Measurements from ENCODE around the gene MED13L. TPM values are rescaled to one million over a fixed set of nuclear protein-coding genes. Genes with fewer than 3 reads are reported as not detected.
"Not testable (repeated sequence)": the region's sequence is repeated elsewhere in the genome, so short reads cannot be mapped to it uniquely, and the experiment has no call there.

Gene MED13L
- polyA plus RNA-seq, 10 donors: 43.0 to 60.2 (median 47.3) TPM

DNA sequence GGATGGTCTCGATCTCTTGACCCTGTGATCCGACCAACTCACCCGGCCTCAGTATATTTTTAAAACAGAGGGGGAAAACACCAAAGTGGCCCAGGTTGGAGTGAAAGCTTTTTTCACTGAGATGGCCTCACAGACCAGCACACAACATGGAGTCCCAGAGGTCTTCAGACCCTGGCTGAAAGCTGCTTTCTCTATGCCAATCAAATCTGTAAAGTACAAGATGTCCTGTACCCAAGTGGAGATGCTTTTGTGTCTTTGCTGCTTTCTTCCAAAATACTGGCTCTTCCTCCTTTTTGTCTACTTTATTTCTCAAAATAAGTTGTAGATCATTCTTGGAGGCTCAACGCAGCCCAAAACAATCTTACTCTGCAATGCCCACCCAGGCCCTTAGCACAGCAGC lies 214.8 kb downstream of the MED13L start:
- DNase-seq: no peak

DNA sequence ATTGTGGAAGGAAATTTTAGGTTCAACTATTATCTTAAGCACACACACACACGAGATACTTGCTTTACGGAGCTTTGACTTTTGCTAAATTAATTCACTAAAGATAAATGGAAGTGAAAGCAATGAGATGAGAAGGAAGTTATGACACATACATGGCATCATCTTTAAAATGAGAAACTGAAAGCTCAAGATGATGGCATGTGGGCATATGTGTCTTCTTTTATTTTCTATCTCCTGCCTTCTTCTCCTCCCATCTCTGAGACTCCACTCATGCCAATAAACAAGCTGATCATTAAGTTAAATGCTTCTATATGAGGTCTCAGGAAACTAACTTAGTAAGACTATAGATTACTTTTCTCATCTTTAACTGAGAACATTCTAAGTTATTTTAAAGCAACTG lies 216.7 kb downstream of the MED13L start:
- no peak for DNase-seq

GRCh38 chr12:116059904-116060303 lies 217.6 kb downstream of the MED13L start:
- no peak for DNase-seq

- no peak for DNase-seq
Measured at GRCh38 chr12:116058574-116058973, 218.9 kb downstream of the MED13L start.

DNA sequence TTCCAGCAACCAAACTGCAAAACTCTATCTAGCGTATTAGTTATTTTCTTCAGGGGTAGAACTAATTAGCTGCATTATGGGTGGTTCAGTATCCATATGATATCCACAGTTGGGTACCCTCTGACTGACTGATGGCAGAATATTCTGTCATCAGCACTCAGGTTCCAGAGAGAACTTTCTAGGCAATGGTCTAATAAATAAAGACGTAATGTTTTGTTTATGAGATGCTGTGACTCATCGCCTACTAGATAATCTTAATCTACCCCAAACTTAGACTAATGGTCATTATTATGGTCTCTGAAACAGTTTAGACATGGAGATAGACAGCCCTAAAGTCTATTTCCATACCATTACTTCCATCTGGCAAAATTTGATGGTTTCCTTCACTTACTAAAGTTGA lies 220.1 kb downstream of the MED13L start:
- no peak for DNase-seq

- DNase-seq: no peak
Measured at GRCh38 chr12:116055895-116056607, 221.4 kb downstream of the MED13L start.

DNA sequence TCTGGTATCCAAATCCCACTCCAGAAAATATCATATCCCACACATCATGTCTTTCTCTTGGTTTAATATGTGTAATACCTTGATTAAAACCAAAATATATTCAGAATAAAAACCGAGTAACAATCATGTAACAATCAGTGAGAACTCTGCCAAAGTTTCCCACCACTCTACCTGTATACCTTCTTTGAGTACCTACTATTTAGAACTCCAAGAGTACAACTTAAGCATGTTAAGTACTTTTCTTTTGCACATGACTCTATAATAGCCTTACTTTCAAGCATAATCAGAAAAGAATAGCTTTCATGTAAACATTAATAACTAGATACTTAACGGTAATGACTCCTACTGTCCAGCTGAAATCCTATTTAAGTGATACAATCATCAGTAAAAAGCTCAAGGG lies 223.2 kb downstream of the MED13L start:
- DNase-seq: no peak

GRCh38 chr12:116053479-116054200 lies 223.9 kb downstream of the MED13L start:
- peak in 2 of 3 donors; percentile 30 to 54 for DNase-seq

- DNase-seq: no peak
Measured at GRCh38 chr12:116050275-116050674, 227.2 kb downstream of the MED13L start.

- DNase-seq: no peak
Measured at GRCh38 chr12:116048879-116049278, 228.6 kb downstream of the MED13L start.

DNA sequence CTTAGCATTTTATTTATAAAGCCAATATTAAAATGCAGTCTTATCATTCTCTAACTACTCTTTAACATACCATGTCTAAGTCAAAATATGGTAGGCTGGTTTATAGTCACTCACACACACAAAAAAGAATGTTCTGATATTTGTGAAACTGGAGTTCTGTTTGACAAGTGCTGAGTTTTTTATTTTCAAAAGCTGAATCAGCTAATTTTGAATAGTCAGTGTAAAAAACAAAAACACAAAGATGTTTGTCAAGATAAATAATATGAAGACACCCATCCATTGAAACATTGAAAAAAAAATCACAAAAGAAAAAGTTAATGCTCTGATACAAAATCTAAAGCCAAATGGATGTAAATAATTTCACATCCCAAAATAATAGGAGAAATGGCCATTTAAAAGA lies 231.5 kb downstream of the MED13L start:
- DNase-seq: no peak

DNA sequence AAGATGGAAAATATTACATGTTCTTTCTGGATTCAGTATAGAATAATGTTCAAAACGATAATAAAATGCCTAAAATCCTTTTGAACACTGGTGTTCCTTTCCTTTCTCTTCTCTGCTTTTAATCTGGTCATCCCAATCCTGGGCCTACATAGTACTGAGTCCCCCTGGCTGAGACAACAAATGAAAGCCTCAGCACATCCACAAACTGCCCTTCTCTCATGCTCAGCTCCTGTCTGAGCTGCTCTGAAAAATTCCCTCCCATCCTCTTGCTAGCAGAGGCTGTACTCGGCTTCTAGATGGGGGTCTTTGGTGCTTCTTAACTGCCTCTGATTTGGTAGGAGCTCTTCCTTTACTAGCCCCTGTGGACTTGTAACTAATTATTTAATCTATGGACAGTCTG lies 232.3 kb downstream of the MED13L start:
- no peak for DNase-seq

GRCh38 chr12:116043659-116044535 lies 233.6 kb downstream of the MED13L start:
- DNase-seq: no peak

- DNase-seq: no peak
Measured at GRCh38 chr12:116040402-116040801, 237.1 kb downstream of the MED13L start.

- DNase-seq: no peak
Measured at GRCh38 chr12:116039081-116039480, 238.4 kb downstream of the MED13L start.

- DNase-seq: peak in 1 of 3 donors; percentile 44
Measured at GRCh38 chr12:116037941-116038837, 239.3 kb downstream of the MED13L start.

DNA sequence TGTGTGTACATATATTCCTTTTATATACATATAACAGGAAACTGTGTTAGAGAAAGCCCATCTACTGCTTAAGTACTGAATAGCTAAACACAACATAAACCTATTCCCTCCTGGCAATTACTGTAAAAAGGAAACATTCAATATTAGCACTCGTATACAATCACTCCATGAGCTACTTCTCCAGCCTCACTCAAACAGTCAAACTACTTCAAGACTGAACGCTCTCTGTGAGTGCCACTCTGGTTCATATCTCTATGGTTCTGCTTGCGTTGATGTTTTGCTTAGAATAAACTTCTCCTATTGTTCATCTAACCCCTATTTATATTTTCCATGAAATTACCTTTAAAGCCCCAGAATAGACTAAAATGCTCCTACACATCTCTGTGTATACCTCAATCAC lies 243.7 kb downstream of the MED13L start:
- DNase-seq: no peak

- not testable (repeated sequence) for DNase-seq
Measured at GRCh38 chr12:116031624-116032023, 245.9 kb downstream of the MED13L start.

DNA sequence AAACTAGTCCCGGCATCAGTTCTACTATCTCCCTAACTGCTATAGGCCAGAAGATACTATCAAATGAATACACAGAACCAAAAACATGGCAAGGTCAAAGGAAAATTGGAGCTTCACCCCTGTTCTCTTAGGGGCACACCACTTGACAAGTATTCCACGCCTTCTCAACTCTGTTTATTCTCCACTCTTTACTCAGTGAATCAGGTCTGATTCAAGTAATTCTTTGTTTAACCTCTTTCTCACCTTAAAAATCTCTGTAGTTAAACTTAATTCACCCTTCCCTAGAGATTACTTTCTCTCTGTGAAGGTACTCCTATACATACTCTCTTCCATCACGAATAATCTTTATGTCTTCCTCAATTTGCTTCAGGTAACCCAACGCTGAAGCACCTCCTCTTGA lies 248.9 kb downstream of the MED13L start:
- no peak for DNase-seq

DNA sequence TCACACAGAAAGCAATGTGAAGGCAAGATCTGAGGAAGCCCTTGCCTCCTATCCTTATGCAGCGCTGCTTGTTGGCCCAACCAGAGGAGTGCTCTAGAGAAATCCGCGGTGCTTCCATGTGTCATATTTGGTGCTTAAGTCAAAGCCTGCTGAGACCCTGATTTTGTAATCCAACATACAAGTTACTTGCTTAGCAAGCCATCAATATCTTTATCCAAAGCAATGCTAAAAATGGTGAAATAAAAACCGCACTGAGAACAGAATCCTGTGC lies 250.0 kb downstream of the MED13L start:
- no peak for DNase-seq

GRCh38 chr12:116026768-116027550 lies 250.5 kb downstream of the MED13L start:
- no peak for DNase-seq

All from muscle of back (tissue), 11 donors.